Stimulated activated effector memory CD8-positive, alpha-beta T cell treated with anti-CD3 and anti-CD28 coated beads, Interleukin-12 subunit alpha, Interleukin-12 subunit beta, amount 100 ng/mL, for 72 hours (primary cell): ENCODE measurements around the gene WBP4.
A peak's percentile ranks its signal among the peaks of the same experiment; 100 is the strongest.
"Not testable (repeated sequence)": the region's sequence is repeated elsewhere in the genome, so short reads cannot be mapped to it uniquely, and the experiment has no call there.

Experiments used
- ATAC-seq: fragments of 150-1000 bp; cut with Tn5 transposase; 2 replicates; pipeline ENCODE4 v1.10.0; 2021
- DNase-seq, 2 donors: peaks; one replicate each; pipeline ENCODE4 v3.0.0; 2021 to 2022; ENCODE audit warnings: low spot score in 2 of 2
- H3K27ac Mint-ChIP-seq: one replicate; pipeline ENCODE4 v1.8.0; 2022; ENCODE audit warnings: mild to moderate bottlenecking, mixed read lengths
- H3K36me3 Mint-ChIP-seq: one replicate; pipeline ENCODE4 v1.8.0; 2022; ENCODE audit warnings: mild to moderate bottlenecking, mixed read lengths
- H3K4me1 Mint-ChIP-seq: one replicate; pipeline ENCODE4 v1.8.0; 2022; ENCODE audit warnings: mixed read lengths
- H3K4me3 Mint-ChIP-seq: one replicate; pipeline ENCODE4 v1.8.0; 2022; ENCODE audit warnings: mild to moderate bottlenecking, mixed read lengths
- H3K9me3 Mint-ChIP-seq: one replicate; pipeline ENCODE4 v1.8.0; 2022; ENCODE audit warnings: mixed read lengths

Gene WBP4

GRCh38 chr13:41058295-41059070 lies 2.8 kb upstream of the WBP4 start:
- peak overlapping the region; percentile 100 for H3K4me3 Mint-ChIP-seq
- peaks cover 52% of the 10 kb centered on the region for H3K4me1 Mint-ChIP-seq
- H3K9me3 Mint-ChIP-seq = no peaks in the 10 kb centered on the region
- DNase-seq = no peak
- ATAC-seq = no peak
- H3K36me3 Mint-ChIP-seq = peaks cover 47% of the 10 kb centered on the region
- no peak overlapping the region for H3K27ac Mint-ChIP-seq

- Mint-ChIP-seq H3K4me1 (peaks cover 61% of the 10 kb centered on the region), H3K36me3 (peaks cover 58% of the 10 kb centered on the region), H3K27ac (peak overlapping the region; percentile 100), H3K9me3 (no peaks in the 10 kb centered on the region), H3K4me3 (peak overlapping the region; percentile 100)
- no peak for ATAC-seq
- DNase-seq = no peak
These were observed 1.7 kb upstream of the WBP4 start for GRCh38 chr13:41059456-41060081.

GRCh38 chr13:41060082-41060723 lies 1.1 kb upstream of the WBP4 start:
- Mint-ChIP-seq H3K27ac (peak overlapping the region; percentile 100), H3K4me3 (peak overlapping the region; percentile 100), H3K36me3 (peaks cover 64% of the 10 kb centered on the region), H3K4me1 (peaks cover 61% of the 10 kb centered on the region), H3K9me3 (no peaks in the 10 kb centered on the region)
- DNase-seq (peak; percentile 54 to 90), ATAC-seq (peak; percentile 47)

GRCh38 chr13:41060724-41061074 lies 610 bp upstream of the WBP4 start:
- Mint-ChIP-seq H3K9me3 (no peaks in the 10 kb centered on the region), H3K27ac (peak overlapping the region; percentile 100), H3K36me3 (peaks cover 69% of the 10 kb centered on the region), H3K4me3 (peak overlapping the region; percentile 100), H3K4me1 (peaks cover 57% of the 10 kb centered on the region)
- peak; percentile 72 for ATAC-seq
- peak in 1 of 2 donors; percentile 91 for DNase-seq

- ATAC-seq (peak; percentile 48), DNase-seq (no peak)
- no peaks in the 10 kb centered on the region for H3K9me3 Mint-ChIP-seq
- H3K4me1 Mint-ChIP-seq = peaks cover 44% of the 10 kb centered on the region
- H3K36me3 Mint-ChIP-seq = peaks cover 84% of the 10 kb centered on the region
- H3K27ac Mint-ChIP-seq = peak overlapping the region; percentile 100
- H3K4me3 Mint-ChIP-seq = peak overlapping the region; percentile 100
These were observed 867 bp downstream of the WBP4 start for GRCh38 chr13:41061914-41062837.

DNA sequence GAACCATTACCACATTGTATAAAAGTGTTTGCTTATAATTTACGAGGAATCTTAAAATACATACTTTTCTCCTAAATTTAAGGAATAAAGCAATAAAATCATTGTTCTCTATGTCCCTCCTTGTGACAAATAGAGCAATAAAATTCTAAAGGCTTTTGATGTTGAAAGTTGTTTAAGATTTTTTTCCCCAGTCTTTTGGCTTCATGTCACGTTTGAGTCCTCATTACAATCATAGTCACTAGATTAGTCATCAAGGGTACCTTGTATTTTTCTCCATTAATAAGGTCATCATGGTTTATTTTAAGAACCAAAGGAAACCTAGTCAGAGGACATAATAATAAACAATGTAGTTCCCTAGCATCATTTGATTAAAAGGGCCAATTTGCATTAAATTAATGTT lies 3.2 kb downstream of the WBP4 start:
- H3K4me3 Mint-ChIP-seq = no peak overlapping the region

DNA sequence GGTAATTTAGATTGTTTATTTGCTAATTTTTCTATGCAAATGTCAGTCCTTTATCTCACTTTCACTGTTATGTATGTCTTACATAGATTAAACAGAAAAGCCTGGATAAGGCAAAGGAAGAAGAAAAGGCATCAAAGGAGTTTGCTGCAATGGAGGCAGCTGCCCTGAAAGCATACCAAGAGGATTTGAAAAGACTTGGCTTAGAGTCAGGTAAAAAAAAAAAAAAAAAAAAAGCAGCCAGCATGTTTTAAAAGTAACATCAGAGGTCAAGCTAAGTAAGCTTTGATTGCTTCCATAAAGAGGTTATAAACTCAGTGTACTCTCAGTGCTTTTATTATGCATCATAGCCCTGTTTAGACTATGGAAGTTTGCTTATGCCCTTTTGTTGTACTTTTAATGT lies 3.8 kb downstream of the WBP4 start:
- peaks cover 96% of the 10 kb centered on the region for H3K36me3 Mint-ChIP-seq
- no peak for DNase-seq
- no peaks in the 10 kb centered on the region for H3K9me3 Mint-ChIP-seq
- H3K27ac Mint-ChIP-seq = no peak overlapping the region
- peaks cover 20% of the 10 kb centered on the region for H3K4me1 Mint-ChIP-seq
- no peak for ATAC-seq
- H3K4me3 Mint-ChIP-seq = no peak overlapping the region

More for the DNA sequence above, 3.2 kb downstream of the WBP4 start:
- Mint-ChIP-seq H3K9me3 (no peaks in the 10 kb centered on the region), H3K4me1 (peaks cover 24% of the 10 kb centered on the region), H3K36me3 (peaks cover 96% of the 10 kb centered on the region), H3K27ac (no peak overlapping the region)
- DNase-seq (no peak), ATAC-seq (no peak)

GRCh38 chr13:41074523-41074922 lies 13.2 kb downstream of the WBP4 start:
- ATAC-seq (no peak), DNase-seq (no peak)
- Mint-ChIP-seq H3K4me1 (no peaks in the 10 kb centered on the region), H3K9me3 (no peaks in the 10 kb centered on the region), H3K4me3 (no peak overlapping the region), H3K27ac (no peak overlapping the region), H3K36me3 (peaks cover 98% of the 10 kb centered on the region)

DNA sequence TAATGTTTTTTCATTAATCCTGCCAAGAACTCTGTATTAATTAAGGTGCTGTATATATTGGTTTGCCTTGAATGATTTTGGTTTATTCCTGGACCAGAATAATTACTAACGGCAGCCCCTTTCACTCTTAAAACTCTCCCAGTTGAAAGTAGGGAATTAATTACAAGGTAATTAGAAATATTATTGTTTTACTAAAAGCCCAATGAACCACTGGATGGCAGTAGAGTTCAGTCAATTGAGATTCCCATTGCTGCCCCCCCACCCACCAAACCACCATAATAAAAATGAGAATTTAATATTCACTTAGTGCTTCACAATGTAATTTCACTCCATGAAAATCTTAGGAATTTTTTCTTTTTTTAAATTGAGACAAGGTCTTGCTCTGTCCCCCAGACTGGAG lies 13.7 kb downstream of the WBP4 start:
- Mint-ChIP-seq H3K9me3 (no peaks in the 10 kb centered on the region), H3K4me1 (no peaks in the 10 kb centered on the region), H3K4me3 (no peak overlapping the region), H3K36me3 (peaks cover 97% of the 10 kb centered on the region), H3K27ac (no peak overlapping the region)
- no peak for ATAC-seq
- no peak for DNase-seq

DNA sequence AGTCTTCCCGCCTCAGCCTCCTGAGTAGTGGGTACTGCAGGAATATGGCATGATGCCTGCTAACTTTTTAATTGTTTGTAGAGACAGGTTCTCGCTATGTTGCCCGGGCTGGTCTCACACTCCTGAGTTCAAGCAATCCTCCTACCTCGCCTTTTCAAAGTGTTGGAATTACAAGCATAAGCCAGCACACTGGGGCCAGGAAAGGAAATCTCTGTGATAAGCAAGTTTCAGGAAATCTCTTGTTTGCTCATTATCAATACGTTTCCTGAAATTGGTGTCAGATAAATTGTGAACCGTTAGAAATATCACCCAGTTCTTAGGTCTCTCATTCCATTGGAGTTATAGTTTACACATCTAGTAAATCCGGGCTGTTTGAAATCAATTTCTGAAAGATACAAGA lies 14.2 kb downstream of the WBP4 start:
- Mint-ChIP-seq H3K27ac (no peak overlapping the region), H3K4me1 (no peaks in the 10 kb centered on the region), H3K9me3 (no peaks in the 10 kb centered on the region), H3K36me3 (peaks cover 97% of the 10 kb centered on the region), H3K4me3 (no peak overlapping the region)
- no peak for ATAC-seq
- DNase-seq = no peak

- DNase-seq (no peak), ATAC-seq (no peak)
- H3K4me1 Mint-ChIP-seq = no peaks in the 10 kb centered on the region
- H3K9me3 Mint-ChIP-seq = no peaks in the 10 kb centered on the region
- peaks cover 97% of the 10 kb centered on the region for H3K36me3 Mint-ChIP-seq
- H3K4me3 Mint-ChIP-seq = no peak overlapping the region
- no peak overlapping the region for H3K27ac Mint-ChIP-seq
These were observed 16.2 kb downstream of the WBP4 start for GRCh38 chr13:41077475-41077874.

GRCh38 chr13:41079725-41080124 lies 18.4 kb downstream of the WBP4 start:
- DNase-seq (no peak), ATAC-seq (no peak)
- H3K4me3 Mint-ChIP-seq = no peak overlapping the region
- H3K9me3 Mint-ChIP-seq = no peaks in the 10 kb centered on the region
- no peak overlapping the region for H3K27ac Mint-ChIP-seq
- H3K4me1 Mint-ChIP-seq = no peaks in the 10 kb centered on the region
- peaks cover 84% of the 10 kb centered on the region for H3K36me3 Mint-ChIP-seq

- no peak for ATAC-seq
- Mint-ChIP-seq H3K4me1 (no peaks in the 10 kb centered on the region), H3K27ac (no peak overlapping the region), H3K4me3 (no peak overlapping the region), H3K36me3 (peaks cover 23% of the 10 kb centered on the region), H3K9me3 (no peaks in the 10 kb centered on the region)
- DNase-seq = no peak
These were observed 24.8 kb downstream of the WBP4 start for GRCh38 chr13:41085961-41086585.

DNA sequence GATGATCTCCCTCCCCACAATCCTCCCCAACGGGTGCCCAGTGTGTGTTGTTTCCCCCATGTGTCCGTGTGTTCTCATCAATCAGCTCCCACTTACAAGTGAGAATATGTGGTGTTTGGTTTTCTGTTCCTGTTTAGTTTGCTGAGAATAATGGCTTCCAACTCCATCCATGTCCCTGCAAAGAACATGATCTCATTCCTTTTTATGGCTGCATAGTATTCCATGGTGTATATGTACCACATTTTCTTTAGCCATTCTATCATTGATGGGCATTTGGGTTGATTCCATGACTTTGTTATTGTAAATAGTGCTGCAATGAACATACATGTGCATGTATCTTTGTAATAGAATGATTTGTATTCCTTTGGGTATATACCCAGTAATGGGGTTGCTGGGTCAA lies 34.4 kb downstream of the WBP4 start:
- H3K9me3 Mint-ChIP-seq, H3K36me3 Mint-ChIP-seq, H3K4me3 Mint-ChIP-seq, H3K27ac Mint-ChIP-seq, DNase-seq, ATAC-seq, H3K4me1 Mint-ChIP-seq: not testable (repeated sequence)

GRCh38 chr13:41098761-41099160 lies 37.5 kb downstream of the WBP4 start:
- no peak overlapping the region for H3K4me3 Mint-ChIP-seq
- H3K4me1 Mint-ChIP-seq = no peaks in the 10 kb centered on the region
- H3K36me3 Mint-ChIP-seq = no peaks in the 10 kb centered on the region
- no peaks in the 10 kb centered on the region for H3K9me3 Mint-ChIP-seq
- DNase-seq = no peak
- H3K27ac Mint-ChIP-seq = no peak overlapping the region
- ATAC-seq = no peak
